ENCODE data around the gene C6orf62.

- TF ChIP-seq CTCF (IDR thresholded peaks at IDR 0.05) (no peak), POLR2A (IDR thresholded peaks at IDR 0.05) (no peak), EP300 (IDR thresholded peaks at IDR 0.05) (no peak), POLR2AphosphoS5 (IDR thresholded peaks at IDR 0.05) (no peak)
Observed at GRCh38 chr6:24691550-24691949, 27.4 kb downstream of the C6orf62 start.

Data from stomach (tissue), 4 donors.